SK-N-MC (cell line): ENCODE data around the gene KAZN.

Experiments
- EZH2 ChIP-seq: fragments of 200-600 bp; sonication (generic); IDR thresholded peaks from one replicate; pipeline ENCODE4 v1.6.1; 2017; ENCODE audit warnings: antibody characterized with exemption
- POLR2AphosphoS5 ChIP-seq: IDR thresholded peaks from 2 replicates; pipeline ENCODE4 v1.6.1; 2012; ENCODE audit warnings: mild to moderate bottlenecking, low read depth, low read length, borderline replicate concordance

DNA sequence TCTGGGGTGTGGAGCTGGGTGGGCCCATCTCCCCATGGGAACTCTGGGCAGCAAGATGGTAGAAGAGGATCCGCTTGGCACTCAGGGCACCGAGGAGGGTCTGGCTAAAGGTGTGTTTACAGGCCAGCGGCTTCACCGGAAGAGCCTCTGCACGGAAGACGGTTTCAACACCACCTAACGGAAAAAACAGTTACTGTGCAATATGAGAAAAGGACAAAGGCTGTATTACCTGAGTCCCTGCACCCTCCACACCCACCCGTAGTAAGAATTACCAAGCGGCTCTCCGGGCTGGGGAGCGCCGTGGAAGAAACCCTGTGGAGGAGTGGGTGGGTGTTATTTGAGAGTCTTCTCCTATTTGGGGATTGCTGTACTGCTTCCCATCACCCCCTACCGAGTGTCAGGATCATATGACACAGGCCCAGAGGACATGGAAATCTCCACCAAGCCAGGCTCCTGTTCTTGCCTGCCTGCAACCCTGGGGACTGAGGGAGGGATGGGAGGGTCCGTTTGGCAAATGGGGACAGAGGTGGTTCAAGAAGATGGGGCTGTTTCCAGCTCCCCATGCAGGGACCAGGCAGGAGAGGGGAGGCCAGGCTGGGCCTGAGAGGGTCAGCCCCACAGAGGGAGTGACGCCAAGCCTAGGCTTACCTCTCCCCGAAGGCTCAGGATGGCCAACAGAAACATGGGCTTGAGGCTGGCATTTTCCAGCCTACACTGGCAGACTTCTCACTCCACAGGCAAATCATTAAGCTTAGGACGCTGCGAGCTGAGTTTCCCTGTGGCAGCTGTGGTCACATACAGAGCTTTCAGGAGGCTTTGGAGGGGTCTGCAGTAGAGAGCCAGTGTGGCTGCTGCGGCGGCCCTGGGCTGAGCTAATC is 351.6 kb downstream of the KAZN start:
- no peak for TF ChIP-seq POLR2AphosphoS5
- TF ChIP-seq EZH2: no peak
